ENCODE results near the gene ARHGAP18.

ARHGAP18 gene

GRCh38 chr6:129726650-129727049, 16.7 kb upstream of the ARHGAP18 start:
- no peak for DNase-seq (ENCODE audit: low read depth in 2 of 2)
- H3K4me3 ChIP-seq (replicated peaks in 1 of 2; ENCODE audit: low read depth in 2 of 2, low read length in 2 of 2) = no peak overlapping the region
- TF ChIP-seq CTCF (IDR thresholded peaks at IDR 0.05; ENCODE audit: low read depth, low read length) = no peak

- no peak overlapping the region for H3K4me3 ChIP-seq (replicated peaks in 1 of 2; ENCODE audit: low read depth in 2 of 2, low read length in 2 of 2)
- TF ChIP-seq CTCF (IDR thresholded peaks at IDR 0.05; ENCODE audit: low read depth, low read length) = no peak
- no peak for DNase-seq (ENCODE audit: low read depth in 2 of 2)
Measured at GRCh38 chr6:129725341-129725740, 15.4 kb upstream of the ARHGAP18 start.

- H3K4me3 ChIP-seq (replicated peaks in 1 of 2; ENCODE audit: low read depth in 2 of 2, low read length in 2 of 2) = no peak overlapping the region
- TF ChIP-seq CTCF (IDR thresholded peaks at IDR 0.05; ENCODE audit: low read depth, low read length) = no peak
- peak; percentile 40 to 77 for DNase-seq (ENCODE audit: low read depth in 2 of 2)
Measured at GRCh38 chr6:129719692-129720091, 9.7 kb upstream of the ARHGAP18 start.

- DNase-seq (ENCODE audit: low read depth in 2 of 2) = peak; percentile 41 to 65
- H3K4me3 ChIP-seq (replicated peaks in 1 of 2; ENCODE audit: low read depth in 2 of 2, low read length in 2 of 2) = no peak overlapping the region
- no peak for TF ChIP-seq CTCF (IDR thresholded peaks at IDR 0.05; ENCODE audit: low read depth, low read length)
Measured at GRCh38 chr6:129717277-129717676, 7.3 kb upstream of the ARHGAP18 start.

GRCh38 chr6:129713806-129714333, 3.9 kb upstream of the ARHGAP18 start:
- DNase-seq (ENCODE audit: low read depth in 2 of 2) = no peak
- no peak for TF ChIP-seq CTCF (IDR thresholded peaks at IDR 0.05; ENCODE audit: low read depth, low read length)
- H3K4me3 ChIP-seq (replicated peaks in 1 of 2; ENCODE audit: low read depth in 2 of 2, low read length in 2 of 2) = no peak overlapping the region

- no peak for DNase-seq (ENCODE audit: low read depth in 2 of 2)
- no peak overlapping the region for H3K4me3 ChIP-seq (replicated peaks in 1 of 2; ENCODE audit: low read depth in 2 of 2, low read length in 2 of 2)
- no peak for TF ChIP-seq CTCF (IDR thresholded peaks at IDR 0.05; ENCODE audit: low read depth, low read length)
Measured at GRCh38 chr6:129711271-129711631, 1.3 kb upstream of the ARHGAP18 start.
